H9 (cell line): ENCODE results near the gene PDZD4. TPM values are rescaled to one million over a fixed set of nuclear protein-coding genes. Genes with fewer than 3 reads are reported as not detected.
A peak's percentile ranks its signal among the peaks of the same experiment; 100 is the strongest.

Experiments used
- DNase-seq: peaks from one replicate; pipeline ENCODE4 v3.0.0-alpha.2; 2017
- H2AFZ ChIP-seq: one replicate; pipeline ENCODE4 v1.6.1; 2013; ENCODE audit warnings: mild to moderate bottlenecking, low read length, control low read depth, moderate library complexity
- H2AK5ac ChIP-seq: 2 replicates; pipeline ENCODE4 v1.6.1; 2013; ENCODE audit warnings: low read length, control low read depth, mixed read lengths; ENCODE audit not compliant: insufficient read length
- H2BK120ac ChIP-seq: one replicate; pipeline ENCODE4 v1.6.1; 2013; ENCODE audit warnings: low read depth, mild to moderate bottlenecking, low read length, control low read depth, inconsistent platforms; ENCODE audit not compliant: poor library complexity, severe bottlenecking
- H2BK12ac ChIP-seq: 2 replicates; pipeline ENCODE4 v1.6.1; 2013; ENCODE audit warnings: low read length, control low read depth, mixed read lengths, low read depth; ENCODE audit not compliant: insufficient read length
- H2BK15ac ChIP-seq: 2 replicates; pipeline ENCODE4 v1.6.1; 2013; ENCODE audit warnings: low read depth, low read length, control low read depth
- H2BK20ac ChIP-seq: one replicate; pipeline ENCODE4 v1.6.1; 2013; ENCODE audit warnings: low read depth, mild to moderate bottlenecking, low read length, control low read depth, inconsistent platforms; ENCODE audit not compliant: poor library complexity, severe bottlenecking
- H2BK5ac ChIP-seq: 2 replicates; pipeline ENCODE4 v1.6.1; 2013; ENCODE audit warnings: low read length, control low read depth, mixed read lengths; ENCODE audit not compliant: insufficient read length
- H3K14ac ChIP-seq: 2 replicates; pipeline ENCODE4 v1.6.1; 2013; ENCODE audit warnings: low read length, control low read depth; ENCODE audit not compliant: insufficient read depth
- H3K18ac ChIP-seq: 2 replicates; pipeline ENCODE4 v1.6.1; 2013; ENCODE audit warnings: low read depth, mild to moderate bottlenecking, mixed read lengths, low read length, control low read depth; ENCODE audit not compliant: insufficient read length
- H3K23ac ChIP-seq: 2 replicates; pipeline ENCODE4 v1.6.1; 2013; ENCODE audit warnings: low read length, control low read depth, mixed read lengths, low read depth; ENCODE audit not compliant: insufficient read length
- H3K23me2 ChIP-seq: 2 replicates; pipeline ENCODE4 v1.6.1; 2013; ENCODE audit warnings: low read depth, mild to moderate bottlenecking, mixed read lengths, low read length, control low read depth; ENCODE audit not compliant: insufficient read length, poor library complexity, severe bottlenecking
- H3K27ac ChIP-seq: 2 replicates; pipeline ENCODE4 v1.5.1; 2013; ENCODE audit warnings: low read length, control low read depth, mixed read lengths, low read depth; ENCODE audit not compliant: insufficient read length
- H3K27me3 ChIP-seq: 2 replicates; pipeline ENCODE4 v1.6.1; 2013; ENCODE audit warnings: low read length, control low read depth, inconsistent platforms; ENCODE audit not compliant: insufficient read depth
- H3K4ac ChIP-seq: 2 replicates; pipeline ENCODE4 v1.6.1; 2013; ENCODE audit warnings: low read depth, mild to moderate bottlenecking, control low read depth, inconsistent platforms, low read length, moderate library complexity
- H3K4me1 ChIP-seq: 2 replicates; pipeline ENCODE4 v1.6.1; 2013; ENCODE audit warnings: low read length, control low read depth, inconsistent platforms; ENCODE audit not compliant: insufficient read depth
- H3K4me2 ChIP-seq: 2 replicates; pipeline ENCODE4 v1.6.1; 2013; ENCODE audit warnings: low read length, control low read depth, mixed read lengths; ENCODE audit not compliant: insufficient read length, insufficient read depth
- H3K56ac ChIP-seq: 2 replicates; pipeline ENCODE4 v1.6.1; 2013; ENCODE audit warnings: low read depth, mild to moderate bottlenecking, mixed read lengths, low read length, control low read depth; ENCODE audit not compliant: insufficient read length
- H3K79me1 ChIP-seq: 2 replicates; pipeline ENCODE4 v1.6.1; 2013; ENCODE audit warnings: low read depth, mild to moderate bottlenecking, moderate library complexity, low read length, control low read depth, inconsistent platforms; ENCODE audit not compliant: insufficient read depth, poor library complexity, severe bottlenecking
- H3K79me2 ChIP-seq: 2 replicates; pipeline ENCODE4 v1.6.1; 2013; ENCODE audit warnings: low read length, control low read depth, inconsistent platforms; ENCODE audit not compliant: insufficient read depth
- H3K9ac ChIP-seq: 2 replicates; pipeline ENCODE4 v1.6.1; 2013; ENCODE audit warnings: low read length, control low read depth, mixed read lengths; ENCODE audit not compliant: insufficient read length; ENCODE audit errors: extremely low read depth
- H3K9me3 ChIP-seq: one replicate; pipeline ENCODE4 v1.6.1; 2013; ENCODE audit warnings: low read depth, low read length, inconsistent platforms; ENCODE audit not compliant: control insufficient read depth
- H3T11ph ChIP-seq: one replicate; pipeline ENCODE4 v1.6.1; 2013; ENCODE audit warnings: mild to moderate bottlenecking, low read length, control low read depth, inconsistent platforms
- H4K20me1 ChIP-seq: one replicate; pipeline ENCODE4 v1.6.1; 2013; ENCODE audit not compliant: control insufficient read depth, insufficient read length, insufficient read depth
- H4K5ac ChIP-seq: 2 replicates; pipeline ENCODE4 v1.6.1; 2013; ENCODE audit warnings: low read depth, mild to moderate bottlenecking, mixed read lengths, low read length, control low read depth; ENCODE audit not compliant: insufficient read length
- H4K8ac ChIP-seq: replicated peaks from 2 replicates; pipeline ENCODE4 v1.6.1; 2013; ENCODE audit warnings: low read length, control low read depth, mixed read lengths, low read depth; ENCODE audit not compliant: insufficient read length
- H4K91ac ChIP-seq: 2 replicates; pipeline ENCODE4 v1.6.1; 2013; ENCODE audit warnings: low read depth, mild to moderate bottlenecking, moderate library complexity, mixed read lengths, low read length, control low read depth; ENCODE audit not compliant: insufficient read length
- H3K27ac Mint-ChIP-seq, 3 experiments: 2 replicates in 2 of 3; 3 replicates in 1 of 3; pipeline ENCODE4 v1.8.0; 2020 to 2021; ENCODE audit warnings: mixed read lengths in 3 of 3, mild to moderate bottlenecking in 1 of 3, moderate library complexity in 1 of 3
- H3K27me3 Mint-ChIP-seq: 2 replicates; pipeline ENCODE4 v1.8.0; 2021; ENCODE audit warnings: low read depth, mild to moderate bottlenecking, moderate library complexity, mixed read lengths
- H3K36me3 Mint-ChIP-seq, 3 experiments: 2 replicates in 2 of 3; 3 replicates in 1 of 3; pipeline ENCODE4 v1.8.0; 2020 to 2021; ENCODE audit warnings: low read depth in 3 of 3, mixed read lengths in 3 of 3; ENCODE audit not compliant: insufficient read depth in 1 of 3
- H3K4me1 Mint-ChIP-seq, 2 experiments: 2 replicates each; pipeline ENCODE4 v1.8.0; 2020; ENCODE audit warnings: mixed read lengths in 2 of 2
- H3K4me3 Mint-ChIP-seq, 2 experiments: 2 replicates in 1 of 2; 3 replicates in 1 of 2; pipeline ENCODE4 v1.8.0; 2020 to 2021; ENCODE audit warnings: mild to moderate bottlenecking in 2 of 2, mixed read lengths in 2 of 2, moderate library complexity in 1 of 2
- H3K9me3 Mint-ChIP-seq, 2 experiments: 2 replicates in 1 of 2; 3 replicates in 1 of 2; pipeline ENCODE4 v1.8.0; 2020; ENCODE audit warnings: mild to moderate bottlenecking in 2 of 2, mixed read lengths in 2 of 2, moderate library complexity in 1 of 2
- WGBS: extraction: QIAGEN DNeasy Blood & Tissue Kit; methylation state at CpG from one replicate; pipeline ENCODE4 v1.1.7; 2013; ENCODE audit warnings: missing lambda C conversion rate, low lambda C conversion rate, mixed read lengths; ENCODE audit not compliant: insufficient read length; ENCODE audit errors: extremely low coverage; 5-methylcytosine and 5-hydroxymethylcytosine counted together
- total RNA-seq: library from RNA; stranded (reverse); gene quantifications from 2 replicates; pipeline ENCODE4 v1.2.1, GENCODE V29; 2021
- TF ChIP-seq, protein P1 (sequence below): fragments of 200-600 bp; sonication (generic); conservative IDR thresholded peaks from 3 replicates; pipeline ENCODE4 v1.8.0; 2021; ENCODE audit warnings: antibody characterized with exemption, mild to moderate bottlenecking

Gene PDZD4
- total RNA-seq, 1 experiment from 2014 or later: 110 TPM

DNA sequence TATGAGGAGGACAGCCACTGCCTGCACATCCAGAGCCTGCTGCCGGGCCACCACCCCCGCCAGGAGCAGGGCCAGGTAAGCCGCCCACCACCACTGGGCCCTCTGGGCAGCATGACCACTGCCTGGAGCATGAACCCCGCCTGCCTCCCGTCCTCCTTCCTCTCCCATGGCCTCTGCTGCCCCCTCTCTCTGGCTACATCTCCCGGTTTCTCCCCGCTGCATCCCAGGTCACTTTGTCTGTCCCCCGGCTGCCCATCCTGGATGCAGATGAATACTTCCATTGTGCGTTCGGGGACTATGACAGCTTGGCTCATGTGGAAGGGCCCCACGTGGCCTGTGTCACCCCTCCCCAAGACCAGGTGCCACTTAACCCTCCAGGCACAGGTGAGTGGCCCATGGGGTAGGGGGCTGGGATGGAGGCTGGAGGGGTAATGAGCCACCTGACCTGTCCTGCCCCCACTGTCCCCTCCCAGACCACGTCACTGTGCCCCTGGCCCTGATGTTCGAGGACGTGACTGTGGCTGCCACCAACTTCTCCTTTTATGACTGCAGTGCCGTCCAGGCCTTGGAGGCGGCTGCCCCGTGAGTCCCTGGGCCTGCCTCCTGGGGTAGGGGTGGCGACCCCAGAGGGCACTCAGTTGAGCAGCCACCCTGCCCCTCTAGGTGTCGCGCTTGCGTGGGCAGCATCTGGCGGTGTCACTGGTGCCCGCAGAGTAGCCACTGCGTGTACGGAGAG lies 60.3 kb downstream of the PDZD4 start:
- Histone ChIP-seq H2BK15ac (no peak overlapping the region), H4K5ac (no peak overlapping the region), H2BK120ac (no peak overlapping the region), H2AK5ac (no peak overlapping the region), H4K91ac (no peak overlapping the region), H3K4me2 (no peak overlapping the region), H3K18ac (no peak overlapping the region), H3K14ac (no peak overlapping the region; the same call in 1 of the 2 replicates), H3K9me3 (no peaks in the 10 kb centered on the region), H3K27ac (no peak overlapping the region), H3K56ac (no peak overlapping the region), H2AFZ (no peak overlapping the region), H3K79me1 (no peaks in the 10 kb centered on the region), H3T11ph (no peak overlapping the region), H2BK5ac (no peak overlapping the region), H3K27me3 (no peaks in the 10 kb centered on the region), H3K9ac (no peak overlapping the region), H3K4ac (no peak overlapping the region), H2BK12ac (no peak overlapping the region), H3K23me2 (no peaks in the 10 kb centered on the region), H4K20me1 (no peaks in the 10 kb centered on the region), H3K23ac (no peak overlapping the region), H3K79me2 (no peaks in the 10 kb centered on the region), H2BK20ac (no peak overlapping the region), H3K4me1 (no peaks in the 10 kb centered on the region), H4K8ac (no peak overlapping the region)
- TF ChIP-seq, protein P1, sequence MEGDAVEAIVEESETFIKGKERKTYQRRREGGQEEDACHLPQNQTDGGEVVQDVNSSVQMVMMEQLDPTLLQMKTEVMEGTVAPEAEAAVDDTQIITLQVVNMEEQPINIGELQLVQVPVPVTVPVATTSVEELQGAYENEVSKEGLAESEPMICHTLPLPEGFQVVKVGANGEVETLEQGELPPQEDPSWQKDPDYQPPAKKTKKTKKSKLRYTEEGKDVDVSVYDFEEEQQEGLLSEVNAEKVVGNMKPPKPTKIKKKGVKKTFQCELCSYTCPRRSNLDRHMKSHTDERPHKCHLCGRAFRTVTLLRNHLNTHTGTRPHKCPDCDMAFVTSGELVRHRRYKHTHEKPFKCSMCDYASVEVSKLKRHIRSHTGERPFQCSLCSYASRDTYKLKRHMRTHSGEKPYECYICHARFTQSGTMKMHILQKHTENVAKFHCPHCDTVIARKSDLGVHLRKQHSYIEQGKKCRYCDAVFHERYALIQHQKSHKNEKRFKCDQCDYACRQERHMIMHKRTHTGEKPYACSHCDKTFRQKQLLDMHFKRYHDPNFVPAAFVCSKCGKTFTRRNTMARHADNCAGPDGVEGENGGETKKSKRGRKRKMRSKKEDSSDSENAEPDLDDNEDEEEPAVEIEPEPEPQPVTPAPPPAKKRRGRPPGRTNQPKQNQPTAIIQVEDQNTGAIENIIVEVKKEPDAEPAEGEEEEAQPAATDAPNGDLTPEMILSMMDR: no peak
- H3K4me3 Mint-ChIP-seq: peak overlapping the region in 1 of 2 experiments; percentile 50; a peak in 1 of 5 replicates
- no CpG with 5 or more reads among the region's 25 CpGs for WGBS
- H3K4me1 Mint-ChIP-seq: peaks cover 2 to 6% of the 10 kb centered on the region in 2 experiments; a peak in 3 of 4 replicates
- peaks cover 24 to 52% of the 10 kb centered on the region in 2 experiments for H3K9me3 Mint-ChIP-seq
- H3K27ac Mint-ChIP-seq: no peak overlapping the region
- no peaks in the 10 kb centered on the region; a peak in 1 of 7 replicates for H3K36me3 Mint-ChIP-seq
- peak; percentile 22 for DNase-seq
- H3K27me3 Mint-ChIP-seq: peaks cover 5% of the 10 kb centered on the region; the same call in 1 of the 2 replicates
